Measurements from ENCODE around the gene ODC1. TPM values are rescaled to one million over a fixed set of nuclear protein-coding genes. Genes with fewer than 3 reads are reported as not detected.
A peak's percentile ranks its signal among the peaks of the same experiment; 100 is the strongest.

The ODC1 gene
- total RNA-seq, 1 donor from 2014 or later, result 715 TPM

DNA sequence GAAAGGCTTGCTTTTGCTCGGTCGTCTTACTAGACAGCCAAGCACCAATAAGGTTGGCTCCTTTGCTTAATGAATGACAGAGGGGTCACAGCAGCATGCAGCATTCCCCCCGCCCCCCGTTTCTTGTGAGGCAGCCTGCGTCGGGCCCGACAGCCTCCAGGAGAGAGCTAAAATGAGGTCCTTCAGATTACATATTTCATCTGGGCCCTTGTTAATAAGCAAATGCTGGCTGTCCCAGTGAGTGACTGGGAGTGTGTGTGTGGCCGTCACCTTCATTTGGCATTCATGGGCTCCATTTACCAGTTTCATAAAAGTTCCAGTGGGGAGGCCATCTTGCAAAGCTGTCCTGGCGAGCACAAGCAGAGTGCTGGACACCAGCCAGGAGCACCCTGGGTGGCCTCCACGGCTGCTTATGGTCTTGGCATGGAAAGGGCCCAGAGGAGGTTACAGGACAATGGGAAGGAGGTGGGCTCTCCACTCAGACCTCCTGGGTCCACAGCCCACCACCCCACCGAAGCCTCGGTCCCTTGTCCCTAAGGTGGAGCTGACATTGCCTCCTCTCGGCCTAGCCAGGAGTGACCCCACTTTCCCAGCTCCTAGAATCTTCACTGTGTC lies 37.2 kb downstream of the ODC1 start:
- H3K4me3 ChIP-seq (ENCODE audit: low read depth, low read length), result no peak overlapping the region
- TF ChIP-seq, protein P1, sequence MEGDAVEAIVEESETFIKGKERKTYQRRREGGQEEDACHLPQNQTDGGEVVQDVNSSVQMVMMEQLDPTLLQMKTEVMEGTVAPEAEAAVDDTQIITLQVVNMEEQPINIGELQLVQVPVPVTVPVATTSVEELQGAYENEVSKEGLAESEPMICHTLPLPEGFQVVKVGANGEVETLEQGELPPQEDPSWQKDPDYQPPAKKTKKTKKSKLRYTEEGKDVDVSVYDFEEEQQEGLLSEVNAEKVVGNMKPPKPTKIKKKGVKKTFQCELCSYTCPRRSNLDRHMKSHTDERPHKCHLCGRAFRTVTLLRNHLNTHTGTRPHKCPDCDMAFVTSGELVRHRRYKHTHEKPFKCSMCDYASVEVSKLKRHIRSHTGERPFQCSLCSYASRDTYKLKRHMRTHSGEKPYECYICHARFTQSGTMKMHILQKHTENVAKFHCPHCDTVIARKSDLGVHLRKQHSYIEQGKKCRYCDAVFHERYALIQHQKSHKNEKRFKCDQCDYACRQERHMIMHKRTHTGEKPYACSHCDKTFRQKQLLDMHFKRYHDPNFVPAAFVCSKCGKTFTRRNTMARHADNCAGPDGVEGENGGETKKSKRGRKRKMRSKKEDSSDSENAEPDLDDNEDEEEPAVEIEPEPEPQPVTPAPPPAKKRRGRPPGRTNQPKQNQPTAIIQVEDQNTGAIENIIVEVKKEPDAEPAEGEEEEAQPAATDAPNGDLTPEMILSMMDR (IDR thresholded peaks at IDR 0.05; ENCODE audit: insufficient read depth, low read length, severe bottlenecking), result no peak
- no peak for DNase-seq (ENCODE audit: low read depth)
- H3K36me3 ChIP-seq (ENCODE audit: control insufficient read depth, insufficient read depth, low read length), result no peaks in the 10 kb centered on the region
- H3K27me3 ChIP-seq (ENCODE audit: control insufficient read depth, insufficient read depth, low read length), result no peaks in the 10 kb centered on the region
- FAIRE-seq, result no peak

DNA sequence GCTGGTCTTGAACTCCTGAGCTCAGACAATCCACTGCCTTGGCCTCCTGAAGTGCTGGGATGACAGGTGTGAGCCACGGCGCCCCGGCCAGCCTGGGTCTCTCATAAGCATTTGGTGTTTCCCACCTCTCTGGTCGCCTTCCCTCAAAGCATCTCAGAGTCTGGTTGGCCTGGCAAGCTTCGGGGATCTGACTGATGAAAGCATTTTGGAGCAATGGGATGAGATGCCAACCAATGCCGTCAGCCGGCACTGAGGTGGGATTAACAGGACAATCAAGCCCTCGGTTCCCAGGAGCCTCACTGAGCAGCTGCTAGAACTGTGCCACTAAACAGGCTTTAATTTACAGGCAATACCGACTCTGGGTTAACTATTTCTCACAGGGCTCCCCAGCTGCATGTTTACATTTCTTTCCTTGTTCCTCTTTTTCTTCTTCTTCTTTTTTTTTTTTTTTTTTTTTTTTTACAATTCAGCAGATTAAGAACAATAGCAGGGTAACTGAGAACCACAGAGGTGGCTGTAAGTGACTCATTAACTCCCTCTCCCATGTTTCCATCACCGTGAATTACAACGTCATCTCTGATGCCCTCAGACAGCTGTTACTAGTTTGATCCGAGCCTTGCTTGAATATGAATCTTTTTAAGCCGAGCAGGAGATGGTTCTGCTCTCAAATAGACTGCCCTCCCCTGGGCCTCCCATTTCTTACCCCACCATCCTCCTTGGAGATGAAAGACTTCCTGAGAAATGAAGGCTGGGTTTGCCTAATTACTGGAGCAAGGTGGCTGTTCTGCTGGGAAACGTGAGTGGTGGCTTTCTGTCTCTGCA lies 37.9 kb downstream of the ODC1 start:
- DNase-seq (ENCODE audit: low read depth) (no peak), FAIRE-seq (no peak)
- Histone ChIP-seq H3K4me3 (ENCODE audit: low read depth, low read length) (no peak overlapping the region), H3K27me3 (ENCODE audit: control insufficient read depth, insufficient read depth, low read length) (no peaks in the 10 kb centered on the region), H3K36me3 (ENCODE audit: control insufficient read depth, insufficient read depth, low read length) (no peaks in the 10 kb centered on the region)
- TF ChIP-seq, protein P1 (IDR thresholded peaks at IDR 0.05; ENCODE audit: insufficient read depth, low read length, severe bottlenecking), result no peak

DNA sequence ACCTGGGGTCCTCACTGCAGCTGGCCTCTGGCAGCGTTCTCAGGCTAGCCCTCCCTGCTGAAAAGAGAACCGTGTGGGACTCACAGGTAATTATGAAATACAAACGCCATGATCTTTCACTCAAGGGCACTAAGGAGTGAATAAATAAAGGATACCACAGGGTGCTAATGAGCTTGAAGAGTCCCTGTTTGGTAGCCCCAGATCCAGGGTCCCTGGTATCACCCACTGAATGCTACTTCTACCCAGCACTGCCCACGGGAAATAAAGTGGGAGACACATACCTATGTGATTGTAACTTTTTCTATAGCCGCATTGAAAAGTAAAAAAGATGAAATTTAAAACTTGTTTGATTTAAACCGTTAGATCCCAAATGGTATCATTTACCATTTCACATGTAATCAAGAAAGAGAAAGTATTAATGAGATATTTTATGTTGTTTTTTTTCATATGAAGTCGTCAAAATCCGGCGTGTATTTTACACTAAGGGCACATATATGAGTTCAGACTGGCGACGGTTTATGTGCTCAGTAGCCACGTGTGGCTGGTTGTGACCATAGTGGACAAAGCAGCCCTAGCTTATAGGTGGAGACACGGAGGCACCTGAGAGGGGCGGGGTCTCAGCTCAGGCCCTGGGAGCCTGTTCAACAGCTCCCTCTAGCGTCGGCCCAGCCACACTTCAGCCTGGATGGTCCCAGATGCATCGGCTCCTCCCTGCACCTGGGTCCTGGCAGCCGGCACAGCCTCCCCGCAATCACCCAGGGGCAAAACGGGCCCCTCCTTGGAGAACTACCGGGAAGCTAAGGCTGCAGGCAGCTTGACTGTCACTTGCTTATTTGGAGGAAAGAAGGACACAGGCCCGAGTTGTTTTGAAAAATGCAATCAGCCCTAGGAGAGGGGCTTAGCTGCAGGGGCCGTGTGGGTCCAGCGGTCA lies 39.2 kb downstream of the ODC1 start:
- Histone ChIP-seq H3K4me3 (ENCODE audit: low read depth, low read length) (no peak overlapping the region), H3K27me3 (ENCODE audit: control insufficient read depth, insufficient read depth, low read length) (no peaks in the 10 kb centered on the region), H3K36me3 (ENCODE audit: control insufficient read depth, insufficient read depth, low read length) (no peaks in the 10 kb centered on the region)
- TF ChIP-seq, protein P1 (IDR thresholded peaks at IDR 0.05; ENCODE audit: insufficient read depth, low read length, severe bottlenecking), result peak; percentile 98
- DNase-seq (ENCODE audit: low read depth), result peak; percentile 76
- no peak for FAIRE-seq

DNA sequence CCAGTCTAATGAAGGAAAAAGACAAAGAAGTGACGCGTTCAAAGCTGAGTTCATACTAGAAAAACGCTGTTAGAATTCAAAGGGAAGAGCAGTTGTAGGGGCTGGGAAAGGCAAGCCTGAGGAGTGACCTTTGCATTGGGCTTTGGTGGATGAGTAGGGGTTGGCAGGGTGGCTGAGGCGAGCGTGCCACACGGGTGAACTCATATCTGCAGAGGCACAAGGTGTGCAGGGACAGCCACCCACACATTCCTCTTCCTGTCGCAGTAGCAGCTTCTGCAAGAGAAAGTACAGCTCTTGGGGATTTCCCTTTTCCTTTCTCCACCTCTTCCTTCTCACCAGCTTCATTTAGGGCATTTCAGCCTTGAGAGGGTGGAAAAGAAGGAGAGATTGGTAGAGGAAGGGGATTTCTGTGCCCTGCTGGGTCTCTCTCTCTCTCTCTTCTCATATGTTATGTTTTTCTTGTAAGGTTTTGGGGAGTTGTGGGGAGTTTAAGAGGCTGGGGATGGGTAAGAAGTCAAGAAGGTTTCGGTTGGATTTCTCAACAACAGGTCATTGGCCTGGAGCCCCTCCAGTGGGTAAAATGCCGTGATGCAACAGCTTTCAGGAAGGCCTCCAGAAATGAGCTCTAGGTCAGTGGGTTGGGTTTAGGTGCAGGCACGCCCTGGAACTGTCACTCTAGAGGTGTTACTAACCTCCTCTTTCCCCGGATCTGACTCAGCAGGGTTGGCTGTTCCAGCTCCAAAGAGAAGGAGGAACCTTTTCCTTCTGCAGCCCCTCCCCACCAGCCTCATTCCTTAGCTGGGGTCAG lies 40.1 kb downstream of the ODC1 start:
- TF ChIP-seq, protein P1 (IDR thresholded peaks at IDR 0.05; ENCODE audit: insufficient read depth, low read length, severe bottlenecking), result no peak
- DNase-seq (ENCODE audit: low read depth), result peak; percentile 93
- FAIRE-seq, result peak; percentile 97
- H3K27me3 ChIP-seq (ENCODE audit: control insufficient read depth, insufficient read depth, low read length), result no peaks in the 10 kb centered on the region
- H3K36me3 ChIP-seq (ENCODE audit: control insufficient read depth, insufficient read depth, low read length), result no peaks in the 10 kb centered on the region
- no peak overlapping the region for H3K4me3 ChIP-seq (ENCODE audit: low read depth, low read length)

DNA sequence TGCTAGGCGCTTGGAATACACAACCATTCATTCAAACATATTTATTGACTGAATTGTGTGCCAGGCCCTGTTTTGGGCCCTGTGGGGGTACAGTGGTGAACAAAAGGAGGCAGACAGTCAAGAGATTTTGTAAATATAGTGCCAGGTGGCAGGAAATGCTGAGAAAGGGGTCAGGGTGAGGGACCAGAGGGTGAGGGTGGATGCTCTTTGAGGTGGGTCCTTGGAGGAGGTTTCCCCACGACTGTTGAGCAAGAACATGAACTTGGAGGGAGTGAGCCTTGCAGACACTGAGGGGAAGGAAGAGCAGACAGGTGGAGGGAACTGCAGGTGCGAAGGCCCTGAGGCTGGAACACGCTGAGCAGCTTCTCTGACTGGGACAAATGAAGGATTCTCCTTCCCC lies 40.7 kb downstream of the ODC1 start:
- no peak for DNase-seq (ENCODE audit: low read depth)
- Histone ChIP-seq H3K4me3 (ENCODE audit: low read depth, low read length) (no peak overlapping the region), H3K27me3 (ENCODE audit: control insufficient read depth, insufficient read depth, low read length) (no peaks in the 10 kb centered on the region), H3K36me3 (ENCODE audit: control insufficient read depth, insufficient read depth, low read length) (no peaks in the 10 kb centered on the region)
- FAIRE-seq, result no peak
- TF ChIP-seq, protein P1 (IDR thresholded peaks at IDR 0.05; ENCODE audit: insufficient read depth, low read length, severe bottlenecking), result no peak
